ENCODE results near the gene PALM2AKAP2.

- TF ChIP-seq ZNF274 (IDR thresholded peaks at IDR 0.05; ENCODE audit: low read depth, low read length) (no peak), YY1 (IDR thresholded peaks at IDR 0.05; ENCODE audit: insufficient read depth, insufficient read length) (no peak)
Measured at GRCh38 chr9:109776391-109776790, 3.6 kb upstream of the PALM2AKAP2 start.

All from NT2/D1 (cell line).